HepG2 (cell line): Measurements from ENCODE around the gene BRD2. TPM values are rescaled to one million over a fixed set of nuclear protein-coding genes. Genes with fewer than 3 reads are reported as not detected.

ENCODE experiments used
- FOXA1 ChIP-seq, 2 experiments: fragments of 450-650 bp in 1 of 2; sonication (generic) in 1 of 2; formaldehyde crosslinking in 1 of 2; IDR thresholded peaks; 2 replicates each; pipeline versions ENCODE4 v1.4.0 to v1.6.1; 2016 to 2020; ENCODE audit warnings: missing genetic modification reagents in 1 of 2
- GATA4 ChIP-seq: sonication (generic); IDR thresholded peaks from 2 replicates; pipeline ENCODE4 v1.6.1; 2016; ENCODE audit warnings: antibody characterized with exemption, low read depth, borderline replicate concordance
- HES4 ChIP-seq: sonication (generic); formaldehyde crosslinking; IDR thresholded peaks from 2 replicates; pipeline ENCODE4 v1.9.0; 2021; ENCODE audit warnings: mild to moderate bottlenecking, missing genetic modification reagents, borderline replicate concordance
- HHEX ChIP-seq: IDR thresholded peaks from 2 replicates; pipeline ENCODE4 v1.6.1; 2016; ENCODE audit warnings: control low read depth
- ISX ChIP-seq: sonication (generic); formaldehyde crosslinking; conservative IDR thresholded peaks from 2 replicates; pipeline ENCODE4 v1.5.0; 2020; ENCODE audit warnings: missing genetic modification reagents
- MAFK ChIP-seq, 2 experiments: IDR thresholded peaks in 1 of 2; conservative IDR thresholded peaks in 1 of 2; 2 replicates each; pipeline ENCODE4 v1.6.1; 2011; ENCODE audit warnings: improper control_type of control experiment in 2 of 2, low read length in 2 of 2
- MAZ ChIP-seq, 2 experiments: sonication (generic) in 1 of 2; formaldehyde crosslinking in 1 of 2; IDR thresholded peaks; 2 replicates each; pipeline versions ENCODE4 v1.5.0 to v1.6.1; 2012 to 2020; ENCODE audit warnings: low read depth in 2 of 2, mild to moderate bottlenecking in 2 of 2, borderline replicate concordance in 1 of 2, improper control_type of control experiment in 1 of 2, low read length in 1 of 2, missing genetic modification reagents in 1 of 2, moderate library complexity in 1 of 2
- NCOR1 ChIP-seq: fragments of 200-600 bp; sonication (generic); IDR thresholded peaks from 2 replicates; pipeline ENCODE4 v1.7.0; 2017; ENCODE audit warnings: antibody characterized with exemption, low read length, borderline replicate concordance
- NFKBIZ ChIP-seq: IDR thresholded peaks from 2 replicates; pipeline ENCODE4 v1.6.1; 2018; ENCODE audit warnings: missing genetic modification reagents, missing compliant biosample characterization
- RELA ChIP-seq: sonication (generic); formaldehyde crosslinking; IDR thresholded peaks from 2 replicates; pipeline ENCODE4 v1.4.0; 2020; ENCODE audit warnings: missing genetic modification reagents
- SAP130 ChIP-seq: IDR thresholded peaks from 2 replicates; pipeline ENCODE4 v1.6.1; 2016; ENCODE audit warnings: low read depth
- ZBTB25 ChIP-seq: IDR thresholded peaks from 2 replicates; pipeline ENCODE4 v1.6.1; 2018; ENCODE audit warnings: missing genetic modification reagents
- ZMYM4 ChIP-seq: sonication (generic); formaldehyde crosslinking; IDR thresholded peaks from 2 replicates; pipeline ENCODE4 v1.8.1; 2023; ENCODE audit warnings: mild to moderate bottlenecking, missing genetic modification reagents
- ZNF138 ChIP-seq: sonication (generic); formaldehyde crosslinking; IDR thresholded peaks from 2 replicates; pipeline ENCODE4 v1.5.0; 2020; ENCODE audit warnings: mild to moderate bottlenecking, low read depth, missing genetic modification reagents
- ZNF160 ChIP-seq: sonication (generic); formaldehyde crosslinking; IDR thresholded peaks from 2 replicates; pipeline ENCODE4 v1.8.0; 2022; ENCODE audit warnings: mild to moderate bottlenecking, inconsistent platforms, missing genetic modification reagents
- ZNF264 ChIP-seq: sonication (generic); formaldehyde crosslinking; IDR thresholded peaks from 2 replicates; pipeline ENCODE4 v1.4.0; 2020; ENCODE audit warnings: missing genetic modification reagents
- ZNF709 ChIP-seq: sonication (generic); formaldehyde crosslinking; IDR thresholded peaks from 2 replicates; pipeline ENCODE4 v1.5.0; 2020; ENCODE audit warnings: mild to moderate bottlenecking, missing genetic modification reagents
- ZNF724P ChIP-seq: sonication (generic); formaldehyde crosslinking; IDR thresholded peaks from 2 replicates; pipeline ENCODE4 v1.8.0; 2022; ENCODE audit warnings: missing genetic modification reagents, borderline replicate concordance
- ZNF749 ChIP-seq: sonication (generic); formaldehyde crosslinking; IDR thresholded peaks from 2 replicates; pipeline ENCODE4 v1.8.0; 2022; ENCODE audit warnings: mild to moderate bottlenecking, missing genetic modification reagents, moderate library complexity, borderline replicate concordance
- ZNF761 ChIP-seq: sonication (generic); formaldehyde crosslinking; conservative IDR thresholded peaks from 2 replicates; pipeline ENCODE4 v1.4.0; 2020; ENCODE audit warnings: mild to moderate bottlenecking, missing genetic modification reagents
- polyA plus RNA-seq, 8 experiments: library from polyadenylated mRNA; depleted of rRNA in 3 of 8; stranded (reverse) in 7 of 8; unstranded in 1 of 8; fragments of >200 nt; fragmentation: Illumina TruSeq in 4 of 8; extraction: Trizol in 4 of 8; gene quantifications; 2 replicates each; pipeline versions ENCODE4 v1.2.1 to v1.2.3, GENCODE V29; 2011 to 2016; ENCODE audit warnings: low read depth in 4 of 8, missing spikeins in 1 of 8, mixed read lengths in 1 of 8; ENCODE audit not compliant: insufficient read depth in 1 of 8
- total RNA-seq, 5 experiments: library from RNA; depleted of rRNA; stranded (reverse); fragments of >200 nt; fragmentation: Illumina TruSeq; extraction: Trizol; gene quantifications; 2 replicates each; pipeline ENCODE4 v1.2.3, GENCODE V29; 2016; ENCODE audit warnings: low read depth in 1 of 5
- TF ChIP-seq, protein P1 (sequence below): IDR thresholded peaks from 2 replicates; pipeline ENCODE4 v1.6.1; 2016; ENCODE audit warnings: missing biosample characterization, missing genetic modification reagents, low read depth
- TF ChIP-seq, protein P2 (sequence below): sonication (generic); formaldehyde crosslinking; IDR thresholded peaks from 2 replicates; pipeline ENCODE4 v1.4.0; 2020; ENCODE audit warnings: missing genetic modification reagents
- TF ChIP-seq, protein P3 (sequence below): sonication (generic); formaldehyde crosslinking; IDR thresholded peaks from 2 replicates; pipeline ENCODE4 v1.4.0; 2020; ENCODE audit warnings: missing genetic modification reagents, mild to moderate bottlenecking, borderline replicate concordance

Gene BRD2
- total and polyA plus RNA-seq, 2 of the 13 experiments (the other 11 are each of a cell fraction or from before 2014, with no cell fraction given): 143 to 202 TPM

DNA sequence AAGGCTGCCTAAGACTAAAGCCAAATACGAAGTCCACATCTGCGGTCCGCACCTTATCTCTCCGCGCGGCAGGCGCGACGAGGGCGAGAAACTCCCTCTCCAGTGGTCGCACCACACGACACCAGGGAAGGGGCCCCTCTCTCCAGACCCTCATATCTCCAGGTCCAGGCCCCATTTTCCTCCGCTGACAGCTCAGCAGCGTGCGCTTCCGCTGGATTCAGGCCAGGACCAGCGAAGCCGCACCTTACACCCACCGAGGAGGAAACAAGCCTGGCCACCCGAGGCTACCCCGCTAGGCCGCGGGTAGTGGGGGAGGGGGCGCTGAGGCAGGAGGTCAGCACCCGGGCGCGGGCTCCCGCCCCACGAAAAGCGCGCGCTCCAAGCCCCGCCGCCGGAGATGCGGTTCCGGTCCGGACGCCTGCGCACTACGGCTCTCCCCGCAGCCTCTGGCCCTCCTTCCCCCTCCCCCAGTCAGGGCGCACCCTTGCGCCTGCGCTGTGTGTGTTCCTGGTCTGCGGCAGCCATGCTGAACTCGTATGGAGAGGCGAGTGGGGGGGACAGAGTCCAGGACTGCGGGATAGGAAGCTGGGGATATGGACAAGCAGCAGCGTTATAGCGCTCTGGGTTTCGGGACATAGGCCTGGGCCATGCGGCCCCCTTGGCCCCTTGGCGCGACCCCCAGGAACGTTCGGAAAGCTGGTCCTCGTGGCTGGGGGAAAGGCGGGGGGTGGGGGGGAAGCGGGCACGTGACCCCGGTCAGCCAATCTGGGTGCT is at the start of gene BRD2 (continued):
- TF ChIP-seq, protein P1, sequence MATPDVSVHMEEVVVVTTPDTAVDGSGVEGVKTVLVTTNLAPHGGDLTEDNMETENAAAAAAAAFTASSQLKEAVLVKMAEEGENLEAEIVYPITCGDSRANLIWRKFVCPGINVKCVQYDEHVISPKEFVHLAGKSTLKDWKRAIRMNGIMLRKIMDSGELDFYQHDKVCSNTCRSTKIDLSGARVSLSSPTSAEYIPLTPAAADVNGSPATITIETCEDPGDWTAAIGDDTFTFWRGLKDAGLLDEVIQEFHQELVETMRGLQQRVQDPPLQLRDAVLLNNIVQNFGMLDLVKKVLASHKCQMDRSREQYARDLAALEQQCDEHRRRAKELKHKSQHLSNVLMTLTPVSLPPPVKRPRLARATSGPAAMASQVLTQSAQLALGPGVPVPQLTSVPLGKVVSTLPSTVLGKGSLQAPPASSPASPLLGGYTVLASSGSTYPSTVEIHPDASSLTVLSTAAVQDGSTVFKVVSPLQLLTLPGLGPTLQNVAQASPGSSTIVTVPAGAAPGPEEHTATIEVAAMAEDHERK (CRISPR knock-in tag): no peak
- TF ChIP-seq ZMYM4 (peak; percentile 69), SAP130 (CRISPR knock-in tag) (peak; percentile 53), FOXA1 (IDR thresholded peaks at IDR 0.05) (no peak), FOXA1 (CRISPR knock-in tag; IDR thresholded peaks at IDR 0.05) (peak; percentile 30), ZNF749 (CRISPR knock-in tag) (peak; percentile 95), HHEX (CRISPR knock-in tag) (no peak; the same call in 1 of the 2 replicates), ZBTB25 (peak; percentile 28; the same call in 1 of the 2 replicates), ZNF160 (CRISPR knock-in tag) (peak; percentile 83), ZNF138 (CRISPR knock-in tag) (peak; percentile 85; the same call in 1 of the 2 replicates), NCOR1 (no peak), GATA4 (peak; percentile 81; the same call in 1 of the 2 replicates), ISX (CRISPR knock-in tag) (peak; percentile 76; the same call in 1 of the 2 replicates), RELA (peak; percentile 39; the same call in 1 of the 2 replicates), HES4 (peak; percentile 73), MAFK (conservative IDR thresholded peaks at IDR 0.05 in 1 of 2, IDR thresholded peaks at IDR 0.05 in 1 of 2; ENCODE audit: low read length in 2 of 2) (no peak), ZNF264 (CRISPR knock-in tag) (peak; percentile 94), ZNF709 (CRISPR knock-in tag) (peak; percentile 87; the same call in 1 of the 2 replicates), NFKBIZ (peak; percentile 80), MAZ (IDR thresholded peaks at IDR 0.05; ENCODE audit: borderline replicate concordance, low read depth, low read length) (no peak; the same call in 1 of the 2 replicates), MAZ (CRISPR knock-in tag; IDR thresholded peaks at IDR 0.05; ENCODE audit: low read depth) (peak; percentile 98), ZNF761 (CRISPR knock-in tag) (peak; percentile 76), ZNF724P (CRISPR knock-in tag) (peak; percentile 99)
- TF ChIP-seq, protein P2, sequence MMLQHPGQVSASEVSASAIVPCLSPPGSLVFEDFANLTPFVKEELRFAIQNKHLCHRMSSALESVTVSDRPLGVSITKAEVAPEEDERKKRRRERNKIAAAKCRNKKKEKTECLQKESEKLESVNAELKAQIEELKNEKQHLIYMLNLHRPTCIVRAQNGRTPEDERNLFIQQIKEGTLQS (CRISPR knock-in tag): peak; percentile 51; the same call in 1 of the 2 replicates
- TF ChIP-seq, protein P3, sequence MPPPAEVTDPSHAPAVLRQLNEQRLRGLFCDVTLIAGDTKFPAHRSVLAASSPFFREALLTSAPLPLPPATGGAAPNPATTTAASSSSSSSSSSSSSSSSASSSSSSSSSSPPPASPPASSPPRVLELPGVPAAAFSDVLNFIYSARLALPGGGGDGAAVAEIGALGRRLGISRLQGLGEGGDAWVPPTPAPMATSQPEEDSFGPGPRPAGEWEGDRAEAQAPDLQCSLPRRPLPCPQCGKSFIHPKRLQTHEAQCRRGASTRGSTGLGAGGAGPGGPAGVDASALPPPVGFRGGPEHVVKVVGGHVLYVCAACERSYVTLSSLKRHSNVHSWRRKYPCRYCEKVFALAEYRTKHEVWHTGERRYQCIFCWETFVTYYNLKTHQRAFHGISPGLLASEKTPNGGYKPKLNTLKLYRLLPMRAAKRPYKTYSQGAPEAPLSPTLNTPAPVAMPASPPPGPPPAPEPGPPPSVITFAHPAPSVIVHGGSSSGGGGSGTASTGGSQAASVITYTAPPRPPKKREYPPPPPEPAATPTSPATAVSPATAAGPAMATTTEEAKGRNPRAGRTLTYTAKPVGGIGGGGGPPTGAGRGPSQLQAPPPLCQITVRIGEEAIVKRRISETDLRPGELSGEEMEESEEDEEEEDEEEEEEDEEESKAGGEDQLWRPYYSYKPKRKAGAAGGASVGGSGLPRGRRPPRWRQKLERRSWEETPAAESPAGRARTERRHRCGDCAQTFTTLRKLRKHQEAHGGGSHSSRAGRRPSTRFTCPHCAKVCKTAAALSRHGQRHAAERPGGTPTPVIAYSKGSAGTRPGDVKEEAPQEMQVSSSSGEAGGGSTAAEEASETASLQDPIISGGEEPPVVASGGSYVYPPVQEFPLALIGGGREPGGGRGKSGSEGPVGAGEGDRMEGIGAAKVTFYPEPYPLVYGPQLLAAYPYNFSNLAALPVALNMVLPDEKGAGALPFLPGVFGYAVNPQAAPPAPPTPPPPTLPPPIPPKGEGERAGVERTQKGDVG (CRISPR knock-in tag): peak; percentile 80; the same call in 1 of the 2 replicates
